Kidney capillary endothelial cell (primary cell): Measurements from ENCODE around the gene SUGCT.
"Not testable (repeated sequence)": the region's sequence is repeated elsewhere in the genome, so short reads cannot be mapped to it uniquely, and the experiment has no call there.

Source experiments
- DNase-seq: peaks from one replicate; pipeline ENCODE4 v3.0.0-alpha.2; 2018; ENCODE audit warnings: low spot score

SUGCT gene

GRCh38 chr7:40139891-40140290 is 5.1 kb downstream of the SUGCT start:
- DNase-seq, result not testable (repeated sequence)

DNA sequence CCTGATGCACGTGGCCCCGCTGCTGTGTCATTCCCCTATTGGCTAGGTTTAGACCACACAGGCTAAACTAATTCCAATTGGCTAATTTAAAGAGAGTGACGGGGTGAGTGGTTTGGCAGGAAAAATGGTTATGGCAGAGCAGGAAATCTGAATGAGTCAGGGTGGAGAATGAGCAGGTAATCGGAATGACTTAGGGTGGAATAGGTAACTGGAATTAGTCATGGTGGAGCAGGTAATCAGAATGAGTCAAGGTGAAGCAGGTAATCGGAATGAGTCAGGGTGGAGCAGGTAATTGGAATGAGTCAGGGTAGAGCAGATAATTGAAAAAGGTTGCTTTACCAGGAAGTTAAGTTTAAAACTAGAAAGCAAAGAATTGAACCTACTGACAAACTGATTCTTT is 7.1 kb downstream of the SUGCT start:
- not testable (repeated sequence) for DNase-seq

- DNase-seq, result not testable (repeated sequence)
Observed at GRCh38 chr7:40145596-40146130, 10.9 kb downstream of the SUGCT start.

GRCh38 chr7:40147371-40148246 is 12.8 kb downstream of the SUGCT start:
- DNase-seq, result no peak

GRCh38 chr7:40148247-40148580 is 13.4 kb downstream of the SUGCT start:
- not testable (repeated sequence) for DNase-seq

GRCh38 chr7:40148671-40149070 is 13.9 kb downstream of the SUGCT start:
- no peak for DNase-seq

- DNase-seq, result no peak
Observed at GRCh38 chr7:40151504-40151903, 16.7 kb downstream of the SUGCT start.

DNA sequence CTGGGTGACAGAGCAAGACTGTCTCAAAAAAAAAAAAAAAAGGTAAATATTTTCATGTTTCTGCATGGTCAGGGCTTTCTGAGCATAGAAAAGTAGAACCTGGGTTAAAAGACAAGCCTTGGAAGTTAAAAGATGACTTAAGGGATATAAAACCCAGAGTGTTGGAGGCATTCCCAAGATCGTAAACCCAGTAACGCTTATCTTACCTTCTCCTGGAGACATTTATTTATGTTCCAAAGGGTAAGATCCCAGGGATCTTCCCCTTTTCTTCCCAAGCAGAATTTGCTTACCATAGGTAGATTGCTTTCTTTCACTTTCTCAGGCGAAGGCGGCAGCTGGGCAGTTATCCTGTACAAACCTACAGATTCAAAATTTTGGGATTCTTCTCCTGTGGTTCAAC is 22.2 kb downstream of the SUGCT start:
- DNase-seq, result no peak

DNA sequence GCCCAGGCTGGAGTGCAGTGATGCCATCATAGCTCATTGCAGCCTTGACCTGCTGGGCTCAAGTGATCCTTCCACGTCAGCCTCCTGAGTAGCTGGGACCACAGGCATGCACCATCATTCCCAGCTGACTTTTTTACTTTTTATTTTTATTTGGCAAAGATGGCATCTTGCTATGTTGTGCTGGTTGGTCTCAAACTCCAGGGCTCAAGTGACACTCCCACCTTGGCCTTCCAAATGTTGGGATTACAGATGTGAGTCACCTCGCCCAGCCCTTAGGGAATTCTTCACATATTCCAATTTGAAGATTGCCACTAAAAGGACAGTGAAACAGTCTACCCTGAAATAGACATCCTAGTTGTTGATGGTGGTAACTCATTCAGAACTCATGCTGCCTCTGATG is 27.7 kb downstream of the SUGCT start:
- DNase-seq, result no peak

- DNase-seq, result no peak
Observed at GRCh38 chr7:40165216-40165615, 30.4 kb downstream of the SUGCT start.

DNA sequence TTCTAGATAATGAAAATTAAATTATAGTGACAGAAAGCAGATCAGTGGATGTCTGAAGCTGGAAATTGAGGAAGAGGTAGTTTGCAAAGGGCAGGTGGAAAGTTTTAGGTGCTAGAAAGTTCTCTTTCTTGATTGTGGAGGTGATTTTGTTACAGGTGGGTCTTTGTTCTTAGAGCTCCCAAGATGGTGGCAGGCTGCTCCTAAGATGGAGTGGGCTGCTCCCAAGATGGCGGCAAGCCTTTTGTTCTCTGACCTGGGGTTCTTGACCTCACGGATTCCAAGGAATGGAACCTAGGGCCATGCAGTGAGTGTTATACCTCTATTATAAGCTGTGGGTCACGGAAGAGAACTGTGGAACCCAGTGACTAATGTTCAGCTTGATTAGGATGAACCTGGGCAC is 32.5 kb downstream of the SUGCT start:
- no peak for DNase-seq

- DNase-seq, result not testable (repeated sequence)
Observed at GRCh38 chr7:40168266-40168665, 33.5 kb downstream of the SUGCT start.

GRCh38 chr7:40173121-40173520 is 38.3 kb downstream of the SUGCT start:
- not testable (repeated sequence) for DNase-seq

DNA sequence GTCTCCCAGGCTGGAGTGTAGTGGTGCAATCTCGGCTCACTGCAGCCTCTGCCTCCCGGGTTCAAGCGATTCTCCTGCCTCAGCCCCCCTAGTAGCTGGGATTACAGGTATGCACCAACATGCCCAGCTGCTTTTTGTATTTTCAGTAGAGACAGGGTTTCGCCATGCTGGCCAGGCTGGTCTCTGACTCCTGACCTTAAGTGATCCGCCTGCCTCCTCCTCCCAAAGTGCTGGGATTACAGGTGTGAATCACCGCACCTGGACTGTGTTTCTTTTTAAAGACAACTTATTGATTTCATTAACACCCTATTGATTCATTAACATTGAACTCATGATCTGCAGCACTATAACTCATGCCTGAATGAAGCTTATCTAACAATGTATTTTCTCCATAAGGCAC is 40.5 kb downstream of the SUGCT start:
- DNase-seq, result not testable (repeated sequence)

DNA sequence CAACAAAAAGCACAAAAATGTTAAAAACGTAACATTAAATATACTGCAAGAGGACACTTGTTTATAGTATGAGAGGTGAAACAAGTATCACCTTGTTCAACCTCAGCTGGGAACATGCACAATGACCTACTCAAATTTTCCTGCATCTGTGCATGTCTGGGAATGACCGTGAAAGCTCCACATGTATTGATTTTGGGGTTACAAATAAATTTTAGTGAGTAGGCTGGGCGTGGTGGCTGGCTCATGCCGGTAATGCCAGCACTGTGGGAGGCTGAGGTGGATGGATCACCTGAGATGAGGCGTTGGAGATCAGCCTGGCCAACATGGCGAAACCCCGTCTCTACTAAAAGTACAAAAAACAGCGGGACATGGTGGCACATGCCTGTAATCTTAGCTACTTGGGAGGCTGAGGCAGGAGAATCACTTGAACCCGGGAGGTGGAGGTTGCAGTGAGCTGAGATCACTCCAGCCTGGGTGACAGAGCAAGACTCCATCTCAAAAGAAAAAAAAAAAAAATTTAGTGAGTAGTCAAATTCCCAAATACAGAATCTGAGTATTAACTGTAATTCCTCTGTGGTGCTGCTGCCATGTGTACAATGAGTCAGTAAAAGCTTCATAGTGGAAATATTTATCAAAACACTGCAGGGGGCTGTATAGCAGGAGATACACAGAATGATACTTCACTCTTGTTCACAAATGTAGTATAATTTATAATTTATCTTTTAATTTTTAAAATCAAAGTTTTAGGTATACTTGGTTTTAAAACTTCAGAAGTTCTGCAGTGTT is 41.1 kb downstream of the SUGCT start:
- DNase-seq, result no peak

GRCh38 chr7:40177071-40177470 is 42.3 kb downstream of the SUGCT start:
- DNase-seq, result no peak

DNA sequence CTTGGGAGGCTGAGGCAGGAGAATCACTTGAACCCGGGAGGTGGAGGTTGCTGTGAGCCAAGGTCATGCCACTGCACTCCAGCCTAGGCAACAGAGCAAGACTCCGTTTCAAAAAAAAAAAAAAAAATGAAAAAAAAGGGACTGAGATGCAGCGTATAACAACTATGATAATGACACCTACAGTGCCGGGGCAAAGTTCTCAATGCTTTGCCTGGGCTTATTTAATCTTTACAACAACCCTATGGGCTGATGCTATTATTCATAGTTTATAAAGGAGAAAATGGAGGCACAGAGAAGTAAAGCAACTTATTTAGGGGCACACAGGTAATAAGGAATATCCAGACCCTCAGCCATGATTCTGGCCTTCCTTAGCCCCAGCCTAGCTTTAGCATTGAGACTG is 47.6 kb downstream of the SUGCT start:
- no peak for DNase-seq

GRCh38 chr7:40186586-40186985 is 51.8 kb downstream of the SUGCT start:
- DNase-seq, result no peak

DNA sequence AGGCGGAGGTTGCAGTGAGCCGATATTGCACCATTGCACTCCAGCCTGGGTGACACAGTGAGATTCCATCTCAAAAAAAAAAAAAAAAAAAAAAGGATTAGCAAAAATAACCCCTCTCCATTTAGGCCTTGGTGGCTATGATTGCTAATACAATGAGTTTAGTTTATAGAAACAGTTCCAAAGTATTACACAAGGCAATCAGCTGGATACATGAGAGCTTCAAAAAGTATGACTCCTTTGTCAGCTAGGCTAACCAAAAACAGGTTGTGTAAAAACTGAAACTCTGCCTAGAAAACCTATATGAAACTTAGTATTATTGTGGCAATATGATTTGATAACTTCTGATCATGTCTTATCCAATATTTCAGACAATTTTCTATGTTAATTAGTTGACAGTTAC is 57.2 kb downstream of the SUGCT start:
- no peak for DNase-seq

DNA sequence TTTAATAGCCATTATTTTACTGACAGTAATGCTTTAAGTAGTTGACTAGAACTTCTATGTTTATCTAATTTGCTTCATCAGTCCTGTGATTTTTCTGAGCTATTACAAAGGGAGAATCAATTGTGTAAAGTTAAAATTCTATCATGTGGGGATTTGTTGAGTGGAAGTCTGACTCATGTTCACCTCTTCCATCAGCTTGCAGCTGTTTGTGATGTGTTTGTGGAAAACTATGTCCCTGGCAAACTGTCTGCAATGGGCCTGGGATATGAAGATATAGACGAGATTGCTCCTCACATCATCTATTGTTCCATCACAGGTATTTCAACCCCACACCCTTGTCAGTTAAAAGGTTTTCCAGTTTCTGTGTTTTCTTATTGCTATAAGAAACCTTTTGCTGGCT is 59.9 kb downstream of the SUGCT start:
- DNase-seq, result no peak

- DNase-seq, result no peak
Observed at GRCh38 chr7:40197527-40197926, 62.7 kb downstream of the SUGCT start.

- no peak for DNase-seq
Observed at GRCh38 chr7:40199076-40199802, 64.4 kb downstream of the SUGCT start.
